HG03064 (cell line): ENCODE data around the gene GGCX.

Source experiments
- ATAC-seq: cut with Tn5 transposase; IDR thresholded peaks from one replicate; pipeline ENCODE4 v1.9.1; 2021; ENCODE audit warnings: low read depth; ENCODE audit not compliant: unreplicated experiment

The GGCX gene

GRCh38 chr2:85542777-85543176 is 18.5 kb downstream of the GGCX start:
- ATAC-seq = no peak

GRCh38 chr2:85541753-85542457 is 19.4 kb downstream of the GGCX start:
- ATAC-seq = no peak

GRCh38 chr2:85541262-85541661 is 20.0 kb downstream of the GGCX start:
- no peak for ATAC-seq

GRCh38 chr2:85540133-85540648 is 21.1 kb downstream of the GGCX start:
- no peak for ATAC-seq

GRCh38 chr2:85539361-85540132 is 21.7 kb downstream of the GGCX start:
- ATAC-seq = peak; percentile 32

GRCh38 chr2:85538507-85539360 is 22.6 kb downstream of the GGCX start, which contains the start of gene MAT2A:
Gene MAT2A (plus strand): TSS chr2:85539168. CDS start chr2:85539288, 120 bp downstream.
- peak; percentile 61 for ATAC-seq

GRCh38 chr2:85537600-85538506 is 23.4 kb downstream of the GGCX start:
- ATAC-seq = no peak

GRCh38 chr2:85536479-85536878 is 24.8 kb downstream of the GGCX start:
- ATAC-seq = no peak

- no peak for ATAC-seq
Measured at GRCh38 chr2:85534881-85535280, 26.4 kb downstream of the GGCX start.

- ATAC-seq = no peak
Measured at GRCh38 chr2:85534099-85534498, 27.2 kb downstream of the GGCX start.

GRCh38 chr2:85531589-85531988 is 29.7 kb downstream of the GGCX start:
- ATAC-seq = no peak

GRCh38 chr2:85529809-85530208 is 31.5 kb downstream of the GGCX start:
- no peak for ATAC-seq

- no peak for ATAC-seq
Measured at GRCh38 chr2:85528355-85528754, 32.9 kb downstream of the GGCX start.

GRCh38 chr2:85527787-85528186 is 33.5 kb downstream of the GGCX start:
- no peak for ATAC-seq

GRCh38 chr2:85525567-85525966 is 35.7 kb downstream of the GGCX start:
- ATAC-seq = no peak

- no peak for ATAC-seq
Measured at GRCh38 chr2:85525029-85525428, 36.3 kb downstream of the GGCX start.

GRCh38 chr2:85524336-85524908 is 36.9 kb downstream of the GGCX start:
- no peak for ATAC-seq

- ATAC-seq = no peak
Measured at GRCh38 chr2:85523903-85524335, 37.4 kb downstream of the GGCX start.
